GM21529 (cell line): ENCODE results near the gene CFAP54.

Experiments used
- ATAC-seq: cut with Tn5 transposase; IDR thresholded peaks from one replicate; pipeline ENCODE4 v1.9.1; 2021; ENCODE audit not compliant: unreplicated experiment

The CFAP54 gene

GRCh38 chr12:96879301-96879700 is 389.9 kb downstream of the CFAP54 start:
- ATAC-seq = no peak

- ATAC-seq = no peak
Measured at GRCh38 chr12:96880220-96880619, 390.8 kb downstream of the CFAP54 start.

- ATAC-seq = no peak
Measured at GRCh38 chr12:96881608-96882007, 392.2 kb downstream of the CFAP54 start.

DNA sequence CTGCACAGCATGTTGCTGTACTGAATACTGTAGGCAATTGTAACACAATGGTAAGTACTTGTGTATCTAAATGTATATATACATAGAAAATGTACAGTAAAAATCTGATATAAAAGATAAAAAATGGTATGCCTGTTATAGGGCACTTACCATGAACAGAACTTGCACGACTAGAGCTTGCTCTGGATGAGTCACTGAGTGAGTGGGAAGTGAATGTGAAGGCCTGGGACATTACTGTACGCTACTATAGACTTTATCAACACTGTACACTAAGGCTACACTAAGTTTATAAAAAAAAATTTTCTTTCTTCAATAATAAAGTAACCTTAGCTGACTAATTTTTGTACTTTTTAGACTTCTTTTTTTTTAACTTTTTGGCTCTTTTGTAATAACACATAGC is 393.5 kb downstream of the CFAP54 start:
- no peak for ATAC-seq

- ATAC-seq = no peak
Measured at GRCh38 chr12:96883571-96883970, 394.2 kb downstream of the CFAP54 start.

- ATAC-seq = no peak
Measured at GRCh38 chr12:96886998-96887677, 397.8 kb downstream of the CFAP54 start.

- no peak for ATAC-seq
Measured at GRCh38 chr12:96889273-96889933, 400.0 kb downstream of the CFAP54 start.

GRCh38 chr12:96890331-96890730 is 401.0 kb downstream of the CFAP54 start:
- ATAC-seq = no peak

- no peak for ATAC-seq
Measured at GRCh38 chr12:96892104-96892503, 402.7 kb downstream of the CFAP54 start.

DNA sequence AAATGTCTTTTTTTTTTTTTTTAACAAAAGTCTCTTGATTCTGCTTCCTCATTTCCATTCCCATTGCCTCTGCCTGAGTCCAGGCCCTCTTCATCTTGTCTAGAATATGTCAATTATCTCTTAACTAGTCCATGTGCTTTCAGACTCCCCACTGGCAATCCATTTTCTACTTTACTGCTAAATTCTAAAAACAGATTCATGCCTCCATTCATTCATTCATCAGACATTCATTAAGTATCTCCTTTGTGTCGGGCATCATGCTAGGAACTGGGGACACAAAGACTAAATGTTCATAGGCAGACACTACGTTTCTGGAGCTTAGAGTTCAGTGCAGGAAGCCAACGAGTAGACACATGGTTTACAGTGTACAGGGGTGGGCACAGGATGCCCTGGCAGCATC is 408.0 kb downstream of the CFAP54 start:
- no peak for ATAC-seq

GRCh38 chr12:96901175-96901574 is 411.8 kb downstream of the CFAP54 start:
- no peak for ATAC-seq

DNA sequence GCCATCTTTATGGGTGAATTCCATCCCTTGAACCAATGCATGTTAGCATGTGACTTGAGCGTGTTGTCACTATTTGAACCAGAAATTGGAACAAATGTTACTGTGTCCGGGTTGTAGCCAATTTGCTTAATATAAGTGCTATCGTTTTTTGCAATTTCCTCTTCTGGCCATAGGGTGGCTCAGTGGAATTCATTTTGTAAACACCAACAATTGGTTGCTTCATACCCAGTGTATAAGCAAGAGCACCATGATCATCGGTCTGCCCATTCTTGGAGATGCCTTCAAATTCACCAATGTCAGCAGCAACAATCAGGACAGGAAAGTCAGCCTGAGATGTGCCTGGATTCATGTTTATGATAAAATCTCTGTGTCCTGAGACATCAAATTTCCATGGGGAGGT is 412.7 kb downstream of the CFAP54 start:
- ATAC-seq = no peak

GRCh38 chr12:96906498-96906848 is 417.1 kb downstream of the CFAP54 start:
- ATAC-seq = no peak

DNA sequence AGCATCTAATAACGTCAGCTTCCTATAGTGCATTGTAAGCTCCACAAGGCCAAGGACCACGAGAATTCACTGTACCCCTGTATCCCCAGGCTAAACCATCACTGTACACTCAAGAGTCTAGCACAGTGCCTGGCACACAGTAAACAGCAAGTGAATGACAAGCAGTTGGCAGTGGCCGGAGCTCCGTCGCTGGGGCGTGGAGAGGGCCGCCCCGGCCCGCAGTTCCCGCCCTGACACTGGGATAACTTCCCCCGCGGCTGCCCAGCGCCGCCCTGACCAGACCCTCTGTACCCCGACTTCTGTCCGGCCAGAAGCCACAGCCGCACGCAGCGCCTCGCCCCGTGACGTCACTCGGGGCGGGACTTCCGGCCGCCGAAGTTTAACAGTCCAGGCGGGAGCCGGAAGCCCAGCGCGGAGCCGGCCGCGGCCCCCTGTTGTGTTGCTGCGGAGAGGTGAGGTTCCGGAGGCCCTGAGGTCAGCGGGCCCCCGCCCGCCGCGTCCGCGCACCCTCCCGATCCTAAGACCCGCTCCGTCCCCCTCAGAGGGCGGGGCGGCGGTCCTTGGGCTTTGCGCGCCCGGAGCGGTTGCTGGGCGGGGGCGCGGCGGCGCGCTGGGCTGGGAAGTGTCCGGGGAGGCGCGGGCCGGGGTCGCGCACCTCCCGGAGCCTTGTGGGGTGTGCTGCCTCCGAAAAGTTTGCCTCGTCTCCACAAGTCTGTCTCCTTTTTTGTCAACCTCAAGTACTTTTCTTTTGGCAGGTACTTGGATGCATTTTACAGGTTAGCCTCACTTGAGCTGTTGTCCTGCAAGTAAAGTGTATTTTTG is 417.7 kb downstream of the CFAP54 start, which contains the start of gene NEDD1:
Gene NEDD1 (plus strand): TSS at position 409 of the 822 bp plus-strand sequence. CDS start 2,503 bp downstream, outside the sequence.
- ATAC-seq = peak; percentile 88

GRCh38 chr12:96907671-96908422 is 418.5 kb downstream of the CFAP54 start:
- peak; percentile 37 for ATAC-seq

- ATAC-seq = no peak
Measured at GRCh38 chr12:96908423-96908675, 419.0 kb downstream of the CFAP54 start.

DNA sequence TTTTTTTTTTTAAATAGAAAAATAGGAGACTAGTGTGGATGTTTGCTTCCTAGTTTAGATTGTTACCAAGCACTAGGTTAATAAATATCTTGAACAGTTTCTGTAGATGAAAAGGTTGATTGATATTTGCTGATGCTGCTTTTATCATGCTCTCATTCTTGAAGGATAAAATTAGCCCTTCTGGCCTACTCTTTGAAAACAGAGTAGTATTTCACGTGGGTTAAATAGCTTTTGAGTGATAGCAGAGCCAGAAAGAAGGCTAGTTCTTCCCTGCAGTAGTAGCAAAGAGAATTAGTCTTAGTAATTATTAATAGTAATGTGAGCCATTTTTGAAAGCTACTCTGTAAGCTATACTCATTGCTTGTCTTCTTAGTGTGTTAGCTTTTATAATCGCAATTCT is 422.9 kb downstream of the CFAP54 start:
- no peak for ATAC-seq

- ATAC-seq = no peak
Measured at GRCh38 chr12:96912943-96913342, 423.6 kb downstream of the CFAP54 start.

DNA sequence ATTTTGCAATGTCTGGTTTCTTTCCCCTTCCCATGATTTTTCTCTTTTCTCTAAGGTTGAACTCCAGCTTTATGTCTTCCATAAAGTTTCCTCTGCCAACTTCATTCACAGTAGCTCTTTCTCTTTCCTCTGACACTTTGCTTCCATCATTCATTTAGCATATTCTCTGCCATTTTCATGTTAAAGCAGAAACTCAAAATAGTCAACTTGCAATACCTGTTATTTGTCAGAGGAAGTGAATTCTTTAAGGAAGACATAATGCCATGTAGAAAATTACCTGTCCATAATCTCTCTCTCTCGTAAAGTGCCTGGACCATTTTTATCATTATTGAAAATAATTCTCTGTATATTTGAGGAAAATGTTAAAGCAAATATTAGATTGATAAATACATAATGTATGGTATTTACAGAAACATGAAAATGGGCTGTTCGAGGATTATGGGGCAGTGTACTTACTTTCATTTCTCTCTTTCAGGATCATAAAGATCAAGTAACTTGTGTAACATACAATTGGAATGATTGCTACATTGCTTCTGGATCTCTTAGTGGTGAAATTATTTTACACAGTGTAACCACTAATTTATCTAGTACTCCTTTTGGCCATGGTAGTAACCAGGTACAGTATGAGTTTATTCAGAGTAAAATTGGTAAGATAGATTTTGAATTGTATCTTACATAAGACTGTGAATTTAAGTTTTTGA is 430.3 kb downstream of the CFAP54 start:
- ATAC-seq = no peak
